ENCODE data around the gene GBP2.
A peak's percentile ranks its signal among the peaks of the same experiment; 100 is the strongest.
"Not testable (repeated sequence)": the region's sequence is repeated elsewhere in the genome, so short reads cannot be mapped to it uniquely, and the experiment has no call there.

GBP2 gene

DNA sequence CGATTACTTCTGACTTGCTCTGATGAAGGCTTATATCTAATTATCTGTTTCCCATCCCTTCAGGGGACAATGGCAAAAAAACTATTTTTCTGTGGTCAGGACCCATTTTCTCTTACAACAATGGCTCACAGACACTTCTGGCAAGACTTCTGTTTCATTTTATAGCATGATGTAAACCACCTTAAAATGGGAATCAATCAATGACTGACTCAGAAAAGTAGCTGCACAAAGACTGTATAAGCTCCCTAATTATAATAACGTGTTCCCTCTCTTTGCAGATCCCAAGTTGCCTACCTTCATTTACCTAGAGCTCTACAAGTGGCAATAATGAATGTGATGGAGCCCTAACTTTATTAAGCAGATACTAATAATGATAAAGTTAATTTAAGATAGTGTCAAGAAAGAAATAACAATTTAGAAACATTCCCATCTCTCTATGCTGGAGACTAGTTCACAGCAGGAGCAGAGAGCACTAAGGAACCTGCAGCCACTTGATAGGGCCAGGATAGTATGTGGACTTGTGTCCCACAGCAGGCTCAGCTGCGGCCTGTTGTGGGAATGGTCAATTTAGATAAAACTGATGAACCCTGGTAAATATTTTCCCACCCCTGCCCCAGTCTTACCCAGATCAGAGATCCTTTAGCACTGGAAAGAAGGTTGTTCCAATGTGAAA, 538 bp downstream of the GBP2 start:
- DNase-seq: peak; percentile 26

DNA sequence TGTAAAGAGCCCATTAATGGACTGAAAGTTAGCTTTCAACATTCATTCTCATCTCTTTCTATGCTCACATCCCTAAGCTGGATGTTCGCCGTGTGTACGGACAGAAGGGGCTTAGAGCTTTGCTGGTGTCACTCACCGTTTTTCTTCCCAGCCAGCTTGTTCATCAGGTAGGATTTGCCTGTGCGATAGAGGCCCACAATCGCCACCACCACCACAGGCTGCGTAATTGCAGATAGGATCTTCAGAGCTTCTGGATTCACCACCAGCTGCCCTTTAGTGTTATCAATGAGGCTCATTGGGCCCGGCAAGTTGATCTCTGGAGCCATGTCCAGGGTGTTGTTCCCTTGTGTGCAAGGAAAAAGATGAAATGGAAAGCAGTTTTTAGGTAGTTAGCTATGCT, 4.3 kb downstream of the GBP2 start:
- DNase-seq: no peak

DNA sequence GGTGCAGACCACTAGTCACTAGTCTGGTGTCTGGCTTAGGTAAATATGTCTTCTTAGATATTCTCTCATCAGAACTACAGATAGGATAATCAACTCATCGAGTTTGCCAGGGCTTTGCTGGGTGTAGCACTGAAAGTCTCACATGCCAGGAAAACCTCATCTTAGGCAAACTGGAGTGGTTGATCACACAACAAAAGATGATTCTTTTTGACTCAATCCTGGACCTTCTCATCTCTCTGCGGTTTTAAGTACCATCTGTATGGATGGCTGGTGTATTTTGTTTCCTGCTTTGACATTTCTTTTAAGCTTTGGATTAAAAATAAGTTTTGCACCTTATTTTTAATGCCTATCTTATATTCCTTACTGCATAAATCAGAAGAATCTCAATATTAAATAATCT, 11.3 kb downstream of the GBP2 start:
- no peak for DNase-seq

DNA sequence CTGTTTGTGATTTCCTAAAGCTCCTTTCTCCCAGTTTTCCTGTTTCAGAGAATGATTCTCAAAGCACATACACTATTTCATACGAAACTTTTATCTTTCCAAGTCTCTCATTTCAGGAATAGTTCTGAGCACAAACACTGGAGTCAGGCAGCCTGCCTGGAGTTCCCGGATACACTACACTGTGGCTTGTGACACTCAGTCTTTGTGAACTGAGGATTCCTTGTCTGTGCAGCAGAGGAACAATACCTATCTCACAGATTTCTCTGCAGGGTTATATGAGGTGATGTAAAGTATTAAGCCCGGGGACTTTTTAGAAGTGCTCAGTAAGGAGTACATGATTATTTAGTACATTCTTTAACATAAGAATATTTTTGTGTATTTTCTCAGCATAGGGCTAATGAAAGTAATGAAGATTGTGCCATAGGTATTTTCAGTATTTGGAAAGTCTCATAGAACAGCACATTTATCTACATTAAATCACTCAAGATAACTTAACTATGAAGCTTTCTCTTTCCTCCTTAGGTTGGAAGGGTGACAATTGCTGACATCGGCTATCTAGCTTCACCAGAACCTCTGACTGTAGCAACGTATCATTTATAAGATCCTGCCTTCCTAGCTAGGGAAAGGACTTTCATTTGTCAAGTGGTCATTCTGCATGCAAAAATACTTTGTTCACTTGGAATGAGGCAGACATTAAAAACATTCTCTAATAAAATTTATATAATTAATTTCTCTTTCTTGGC, 12.9 kb downstream of the GBP2 start:
- no peak for DNase-seq

DNA sequence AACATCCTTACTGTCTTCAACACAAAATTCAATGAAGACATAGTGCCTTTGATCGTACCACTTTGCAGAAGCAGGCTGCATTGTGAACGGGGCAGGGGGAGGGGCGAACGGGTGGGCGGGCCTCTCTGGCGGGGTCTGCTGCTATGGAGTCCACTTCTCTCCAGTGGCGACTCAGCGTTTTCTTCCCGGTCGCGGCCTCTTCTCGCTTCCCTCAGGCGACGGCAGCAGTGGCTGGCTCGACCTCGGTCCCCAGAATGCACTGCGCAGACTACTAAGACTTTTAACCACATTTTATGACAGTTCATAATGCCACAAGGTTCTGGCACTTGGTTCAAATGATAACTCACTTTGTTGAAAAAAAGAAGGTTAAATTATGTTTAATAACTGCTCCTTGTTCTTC, 21.2 kb downstream of the GBP2 start:
- no peak for DNase-seq

DNA sequence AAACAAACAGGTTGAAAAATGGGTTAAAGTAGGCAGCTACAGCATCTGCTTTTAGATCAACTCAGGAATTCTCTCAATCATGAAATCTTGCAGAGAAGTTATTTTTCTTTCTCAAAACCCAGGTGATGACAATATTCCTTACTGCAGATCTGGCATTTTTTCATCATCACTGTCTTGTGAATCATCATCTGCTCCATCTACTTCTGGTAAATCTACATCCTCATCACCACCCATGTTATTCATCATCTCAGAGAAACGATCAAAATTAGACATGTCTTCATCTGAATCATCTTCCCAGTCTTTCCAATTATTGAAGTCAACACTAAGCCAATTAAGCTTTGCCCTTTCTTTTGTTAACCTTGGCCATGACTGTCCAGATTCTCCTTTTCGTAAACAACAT, 21.8 kb downstream of the GBP2 start:
- no peak for DNase-seq

DNA sequence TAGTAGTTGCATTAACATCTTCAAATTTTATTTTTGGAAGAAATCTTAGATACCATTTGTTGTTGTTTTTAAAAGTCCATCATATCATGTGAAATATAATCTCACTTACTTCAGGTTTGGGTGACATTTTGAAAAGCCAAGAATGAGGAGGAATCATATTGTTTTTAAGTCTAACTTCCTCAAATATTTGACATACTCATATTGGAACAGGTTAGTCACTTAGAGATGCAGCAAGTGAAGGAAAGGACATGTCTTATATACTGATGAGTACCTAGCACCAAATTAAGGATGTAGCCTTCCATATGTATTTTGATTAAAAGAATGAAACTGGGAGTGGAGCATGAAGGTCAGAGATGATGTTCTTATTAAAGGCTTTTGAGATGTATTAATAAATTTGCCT, 23.9 kb downstream of the GBP2 start:
- no peak for DNase-seq

DNA sequence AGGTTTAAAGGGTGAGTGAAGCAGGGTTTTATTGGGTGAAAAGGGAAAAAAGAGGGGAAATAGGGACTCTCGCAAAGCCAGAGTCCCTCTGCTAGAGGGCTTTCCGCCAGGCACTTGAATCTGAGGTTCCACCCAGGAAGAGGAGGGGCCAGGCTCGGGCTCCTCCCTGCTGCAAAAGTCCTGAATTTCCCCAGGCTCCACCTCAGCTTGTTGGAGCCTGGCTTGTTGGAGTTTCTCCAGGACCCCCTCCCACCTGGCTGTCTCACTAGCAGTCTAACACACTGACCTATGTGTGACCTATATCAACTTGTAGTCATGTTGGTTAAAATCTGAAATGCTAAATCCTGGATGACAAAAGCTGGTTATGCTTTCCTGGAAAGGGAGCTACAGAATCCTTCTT, 25.5 kb downstream of the GBP2 start:
- DNase-seq: no peak

DNA sequence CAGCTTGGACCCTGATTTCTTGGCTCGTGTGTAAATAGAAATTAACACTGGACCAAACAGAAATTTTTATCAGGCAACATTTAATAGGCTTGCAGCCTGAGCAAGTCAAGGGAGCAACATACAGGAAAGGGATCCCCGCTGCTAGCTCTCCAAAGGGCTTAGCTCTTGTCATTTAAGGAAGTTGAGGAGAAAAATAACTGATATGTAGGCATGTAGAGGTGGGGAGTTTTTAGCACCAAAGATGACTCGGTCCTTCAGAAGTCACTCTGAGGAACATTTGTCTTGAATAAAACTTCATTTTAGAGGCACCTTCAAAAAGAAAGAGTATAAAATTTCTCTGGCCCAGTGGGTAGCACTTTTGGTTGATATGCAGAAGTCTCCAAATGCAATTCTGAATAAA, 27.1 kb downstream of the GBP2 start:
- DNase-seq: no peak

DNA sequence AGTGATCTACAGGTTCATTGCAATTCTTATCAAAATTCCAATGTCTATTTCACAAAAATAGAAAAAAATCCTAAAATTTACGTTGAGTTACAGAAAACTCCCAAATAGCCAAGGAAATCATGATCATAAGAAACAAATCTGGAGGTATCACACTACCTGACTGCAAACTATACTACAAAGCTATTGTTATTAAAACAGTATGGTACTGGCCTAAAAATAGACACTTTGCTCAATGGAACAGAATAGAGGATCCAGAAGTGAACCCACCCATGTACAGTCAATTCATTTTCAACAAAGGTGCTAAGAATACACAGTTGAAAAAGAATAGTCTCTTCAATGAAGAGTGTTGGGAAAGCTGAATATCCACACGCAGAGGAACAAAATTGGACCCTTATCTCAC, 30.2 kb downstream of the GBP2 start:
- no peak for DNase-seq

DNA sequence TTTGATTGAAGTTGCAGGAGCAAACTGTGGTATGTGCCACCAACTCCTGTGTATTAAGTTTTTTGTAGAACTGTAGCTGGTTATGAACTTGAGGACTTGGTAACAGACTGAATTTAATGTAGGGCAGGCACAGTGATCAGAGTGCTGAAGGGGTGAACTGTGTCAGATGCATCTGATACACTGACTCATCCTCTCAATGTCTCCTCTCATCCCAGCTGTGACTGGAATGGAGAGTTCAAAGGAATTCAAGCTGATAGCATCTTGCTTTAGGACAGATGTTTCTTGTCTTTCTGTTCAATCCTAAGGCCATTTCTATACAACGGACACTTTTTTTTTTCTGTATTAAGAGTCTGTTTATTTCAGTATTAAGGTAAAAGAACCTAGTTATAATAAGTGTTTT, 36.0 kb downstream of the GBP2 start:
- DNase-seq: no peak

DNA sequence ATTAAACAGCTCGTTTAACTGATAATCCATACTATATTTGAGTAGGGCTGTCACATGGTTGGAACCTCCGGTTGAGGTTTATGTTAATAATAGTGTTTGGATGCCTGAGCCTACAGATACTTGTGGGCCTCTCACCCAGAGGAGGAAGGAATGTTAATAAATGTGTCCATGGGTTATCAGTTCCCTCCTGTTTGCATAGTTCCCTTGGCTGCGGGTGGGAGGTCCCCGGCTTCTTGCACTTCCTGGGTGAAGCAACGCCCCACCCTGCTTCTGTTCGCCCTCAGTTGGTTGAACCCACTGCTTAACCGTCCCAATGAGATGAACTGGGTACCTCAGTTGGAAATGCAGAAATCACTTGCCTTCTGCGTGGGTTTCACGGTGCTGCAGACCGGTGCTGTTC, 37.3 kb downstream of the GBP2 start:
- DNase-seq: no peak

DNA sequence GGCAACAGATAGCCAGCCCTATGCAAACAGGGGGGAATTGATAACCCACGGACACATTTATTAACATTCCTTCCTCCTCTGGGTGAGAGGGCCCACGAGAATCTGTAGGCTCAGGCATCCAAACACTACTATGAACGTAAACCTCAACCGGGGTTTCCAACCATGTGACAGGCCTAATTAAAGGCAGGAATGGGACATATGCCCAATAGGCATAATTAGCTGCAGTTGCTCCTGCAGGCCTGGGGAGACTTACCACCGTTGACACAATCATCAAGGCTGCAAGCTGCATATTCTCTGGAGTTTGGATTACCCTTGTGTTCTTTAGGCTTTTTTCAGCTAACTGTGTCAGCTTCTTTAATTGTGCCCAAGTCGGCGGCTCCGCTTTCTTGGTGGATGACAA, 38.7 kb downstream of the GBP2 start:
- no peak for DNase-seq

DNA sequence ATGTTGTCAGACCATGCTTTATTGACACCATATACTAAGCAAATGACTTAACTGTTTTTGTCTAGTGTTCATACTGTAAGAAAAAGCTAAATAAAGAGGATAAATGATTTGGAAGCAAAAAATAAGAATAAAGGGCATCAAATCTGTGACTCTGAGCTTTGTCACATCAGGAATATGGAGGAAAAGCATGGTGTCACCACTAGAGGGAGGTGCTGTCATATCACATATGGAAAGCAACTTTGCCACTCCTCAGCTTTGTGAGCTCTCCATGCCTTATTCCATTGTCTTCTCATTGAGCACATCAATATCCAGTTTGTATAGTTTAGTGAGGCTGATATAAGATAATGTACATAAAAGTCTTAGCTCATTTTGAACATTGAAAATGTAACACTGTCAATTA, 40.1 kb downstream of the GBP2 start:
- DNase-seq: peak; percentile 81

DNA sequence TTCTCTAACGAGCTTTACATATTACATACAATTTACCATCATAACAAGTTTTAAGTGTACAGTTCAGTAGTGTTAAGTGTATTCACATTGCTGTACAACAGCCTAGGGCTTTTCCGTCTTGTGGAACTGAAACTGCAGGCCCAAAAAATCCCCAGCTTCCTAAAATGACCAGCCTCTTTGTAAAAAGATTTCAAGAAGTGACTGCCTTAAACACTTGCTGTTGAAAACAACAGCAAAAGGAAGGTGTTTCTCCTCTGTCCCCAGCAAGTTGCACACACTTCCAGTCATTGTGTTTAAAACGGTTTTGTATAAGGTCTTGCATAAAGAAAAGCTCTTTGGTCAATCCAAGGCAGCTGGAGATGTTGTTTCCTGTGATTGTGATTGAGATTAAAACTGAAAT, 44.9 kb downstream of the GBP2 start:
- no peak for DNase-seq

DNA sequence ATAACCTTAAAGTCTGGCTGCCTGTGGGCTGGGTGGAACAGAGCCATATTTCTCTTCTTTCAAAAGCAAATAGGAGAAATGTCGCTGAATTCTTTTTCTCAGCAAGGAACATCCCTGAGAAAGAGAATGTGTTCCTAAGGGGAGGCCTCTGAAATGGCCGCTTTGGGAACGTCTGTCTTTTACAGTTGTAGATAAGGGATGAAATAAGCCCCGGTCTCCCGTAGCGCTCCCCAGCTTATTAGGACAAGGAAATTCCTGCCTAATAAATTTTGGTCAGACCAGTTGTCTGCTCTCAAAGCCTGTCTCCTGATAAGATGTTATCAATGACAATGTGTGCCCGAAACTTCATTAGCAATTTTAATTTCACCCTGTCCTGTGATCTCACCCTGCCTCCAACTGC, 45.8 kb downstream of the GBP2 start:
- not testable (repeated sequence) for DNase-seq

DNA sequence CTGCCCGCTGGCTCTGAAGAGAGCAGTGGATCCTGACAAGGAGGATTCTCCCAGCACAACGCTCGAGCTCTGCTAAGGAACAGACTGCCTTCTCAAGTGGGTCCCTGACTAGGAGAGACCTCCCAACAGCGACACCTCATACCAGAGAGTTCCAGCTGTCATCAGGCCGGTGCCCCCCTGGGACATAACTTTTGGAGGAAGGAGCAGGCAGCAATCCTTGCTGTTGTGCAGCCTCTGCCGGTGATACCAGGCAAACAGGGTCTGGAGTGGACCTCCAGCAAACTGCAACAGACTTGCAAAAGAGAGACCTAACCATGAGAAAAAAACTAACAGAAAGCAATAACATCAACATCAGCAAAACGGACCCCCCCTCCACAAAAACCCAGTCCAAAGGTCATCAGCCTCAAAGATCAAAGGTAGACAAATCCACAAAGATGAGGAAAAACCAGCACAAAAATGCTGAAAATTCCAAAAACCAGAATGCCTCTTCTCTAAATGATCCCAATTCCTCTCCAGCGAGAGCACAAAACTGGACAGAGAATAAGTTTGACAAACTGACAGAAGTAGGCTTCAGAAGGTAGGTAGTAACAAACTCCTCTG, 53.3 kb downstream of the GBP2 start:
- not testable (repeated sequence) for DNase-seq

DNA sequence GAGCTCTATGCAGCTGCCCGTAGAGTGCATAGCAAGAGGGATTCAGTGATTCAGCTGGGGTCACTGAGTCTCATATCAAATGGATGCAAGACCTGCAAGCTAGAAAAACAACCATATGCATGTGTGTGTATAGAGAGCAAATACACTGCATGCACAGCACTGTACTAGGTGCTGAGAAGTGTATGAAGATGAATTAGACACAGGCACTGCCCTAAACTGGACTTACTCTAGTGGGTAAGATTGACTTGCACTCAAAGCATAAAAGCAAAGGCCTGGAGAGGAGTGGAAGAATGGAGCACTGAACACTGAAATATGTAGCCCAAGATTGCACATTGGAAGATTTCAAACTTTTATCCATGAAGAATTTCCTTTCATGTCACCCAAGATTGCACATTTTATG, 55.4 kb downstream of the GBP2 start:
- no peak for DNase-seq

DNA sequence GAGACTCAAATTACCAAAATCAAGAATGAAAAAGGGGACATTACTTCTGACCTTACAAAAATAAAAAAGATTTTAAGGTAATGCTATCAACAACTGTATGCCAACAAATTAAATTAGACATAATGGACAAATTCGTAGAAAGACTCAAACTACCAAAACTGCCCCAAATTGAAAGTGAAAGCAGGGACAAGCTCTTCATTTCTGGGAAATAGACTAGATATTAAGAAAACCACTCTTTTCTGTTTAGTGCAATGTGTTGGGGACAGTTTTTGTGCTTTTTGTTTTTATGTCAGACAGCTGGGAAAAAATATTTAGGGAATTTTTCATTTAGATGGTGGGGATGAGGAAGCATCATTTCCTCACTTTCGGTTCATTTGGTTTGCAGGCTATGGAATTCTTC, 56.0 kb downstream of the GBP2 start:
- DNase-seq: peak; percentile 52

DNA sequence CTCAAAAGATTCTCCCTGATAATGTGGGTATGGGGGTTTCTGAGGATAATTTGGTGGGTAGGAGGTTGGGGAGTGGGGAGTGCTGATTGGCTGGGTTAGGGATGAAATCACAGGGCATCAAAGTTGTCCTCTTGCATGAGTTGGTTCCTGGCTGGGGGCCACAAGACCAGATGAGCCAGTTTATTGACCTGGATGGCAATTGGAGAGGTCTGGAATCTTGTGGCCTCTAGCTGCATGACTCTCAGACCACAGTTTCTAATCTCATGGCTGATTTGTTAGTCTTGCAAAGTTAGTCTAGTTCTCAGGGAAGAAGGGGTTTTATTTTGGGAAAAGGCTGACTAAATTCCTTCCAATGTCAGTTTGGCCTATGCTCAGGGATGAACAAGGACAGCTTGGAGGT, 57.6 kb downstream of the GBP2 start:
- no peak for DNase-seq

DNA sequence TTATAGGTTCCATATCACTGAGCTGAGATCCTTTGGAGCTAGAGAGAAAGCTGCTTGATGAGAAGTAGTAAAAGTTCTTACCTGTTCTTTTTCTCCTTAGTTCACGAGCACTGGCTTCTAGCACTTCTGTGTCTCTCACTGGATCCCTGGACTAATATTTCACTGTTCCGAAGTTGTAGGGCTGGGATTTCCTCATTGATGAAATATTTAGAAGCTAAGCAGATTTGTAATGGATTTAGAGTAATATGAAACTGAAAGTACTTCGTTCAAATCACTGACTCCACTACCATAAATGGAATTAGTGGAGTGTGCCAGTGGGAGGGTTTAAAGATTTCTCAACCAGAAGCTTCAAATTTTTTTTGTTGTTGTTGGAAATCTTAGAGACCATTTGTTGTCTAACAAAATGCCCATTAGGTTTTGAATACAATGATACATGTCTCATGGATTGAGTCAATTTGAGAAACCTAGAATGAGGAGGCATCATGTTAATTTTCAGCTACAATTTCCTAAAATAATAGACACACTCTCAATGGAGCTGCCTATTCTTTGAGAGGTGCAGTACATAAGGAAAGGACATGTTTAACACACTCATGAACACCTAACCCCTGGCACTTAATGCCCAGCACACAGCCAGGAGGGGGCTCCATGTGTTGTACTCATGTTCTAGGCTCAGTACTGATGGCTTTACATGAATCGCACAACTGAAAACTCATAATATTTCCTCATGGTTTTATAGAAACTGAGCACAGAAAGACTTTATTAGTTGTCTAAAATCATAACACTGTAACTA, 60.6 kb downstream of the GBP2 start, which contains the start of gene GBP1:
GBP1 (minus strand) TSS at position 130 of the 790 bp plus-strand sequence. CDS start 1,974 bp downstream, outside the sequence.
- peak; percentile 74 for DNase-seq

DNA sequence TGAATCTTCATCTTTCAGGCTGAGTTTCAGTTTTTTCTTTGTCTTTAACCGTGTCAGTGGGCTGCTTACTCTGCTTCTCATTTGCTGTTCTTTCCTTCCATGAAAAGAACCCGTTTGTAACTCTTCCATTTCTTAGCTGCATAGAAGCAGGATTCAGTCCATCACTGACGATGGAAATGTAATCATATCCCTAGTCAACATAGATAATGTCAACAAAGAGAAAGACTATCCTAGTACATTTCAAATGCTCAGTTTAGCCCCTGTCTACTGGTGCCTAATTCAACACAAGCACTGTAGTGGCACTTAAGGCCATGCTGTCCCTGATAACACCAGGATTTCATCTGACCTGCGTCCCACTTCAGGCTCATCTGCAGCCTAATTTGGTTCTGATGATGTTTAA, 61.3 kb downstream of the GBP2 start:
- peak; percentile 13 for DNase-seq

DNA sequence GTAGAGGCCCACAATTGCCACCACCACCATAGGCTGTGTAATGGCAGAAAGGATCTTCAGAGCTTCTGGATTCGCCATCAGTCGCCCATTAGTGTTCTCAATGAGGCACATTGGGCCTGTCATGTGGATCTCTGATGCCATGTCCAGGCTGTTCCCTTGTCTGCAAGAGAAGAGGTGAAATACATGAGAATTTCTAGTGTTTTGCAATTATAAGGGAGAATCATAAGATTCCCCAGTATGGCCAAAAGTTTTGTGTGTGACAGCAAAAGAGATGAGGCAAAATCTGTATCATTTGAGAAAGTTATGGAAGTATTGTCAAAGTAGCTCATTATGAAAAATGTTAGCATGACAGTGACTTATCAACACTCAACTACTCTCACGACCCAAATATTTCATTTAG, 62.8 kb downstream of the GBP2 start:
- DNase-seq: no peak

DNA sequence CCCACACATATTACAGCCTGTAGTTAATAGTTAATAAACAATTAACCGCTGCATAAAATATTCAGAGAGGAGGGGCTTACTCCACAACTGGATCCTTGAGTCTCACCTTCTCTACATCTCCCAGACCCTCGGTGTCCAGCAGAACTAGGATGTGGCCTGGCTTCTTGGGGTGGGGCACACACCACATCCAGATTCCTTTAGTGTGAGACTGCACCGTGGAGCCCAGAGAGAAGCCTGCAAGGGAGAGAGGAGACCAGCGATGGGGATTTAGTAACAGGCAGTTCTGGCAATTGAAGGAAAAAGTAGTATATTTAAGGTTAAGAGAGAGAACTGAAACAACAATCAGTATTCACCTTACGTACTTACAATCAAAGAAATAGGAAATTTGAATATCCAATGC, 65.8 kb downstream of the GBP2 start:
- DNase-seq: no peak

All from CD4-positive, alpha-beta T cell treated with Interleukin-17A for 1 hour (primary cell).